HL-60 (cell line): Measurements from ENCODE around the gene TSHZ1.
A peak's percentile ranks its signal among the peaks of the same experiment; 100 is the strongest.

Source experiments
- POLR2AphosphoS5 ChIP-seq: IDR thresholded peaks from 2 replicates; pipeline ENCODE4 v1.6.1; 2012; ENCODE audit warnings: low read depth
- TF ChIP-seq, protein P1 (sequence below): IDR thresholded peaks from one replicate; pipeline ENCODE4 v1.5.1; 2011; ENCODE audit warnings: low read length, control low read depth, inconsistent platforms; ENCODE audit not compliant: insufficient read depth
- TF ChIP-seq, protein P2 (sequence below): IDR thresholded peaks from 2 replicates; pipeline ENCODE4 v1.6.1; 2012; ENCODE audit warnings: low read depth; ENCODE audit not compliant: insufficient replicate concordance

- TF ChIP-seq POLR2AphosphoS5, result 0 out of 2 replicates have a peak, but pooled peaks have one; percentile 23
- TF ChIP-seq, protein P1, sequence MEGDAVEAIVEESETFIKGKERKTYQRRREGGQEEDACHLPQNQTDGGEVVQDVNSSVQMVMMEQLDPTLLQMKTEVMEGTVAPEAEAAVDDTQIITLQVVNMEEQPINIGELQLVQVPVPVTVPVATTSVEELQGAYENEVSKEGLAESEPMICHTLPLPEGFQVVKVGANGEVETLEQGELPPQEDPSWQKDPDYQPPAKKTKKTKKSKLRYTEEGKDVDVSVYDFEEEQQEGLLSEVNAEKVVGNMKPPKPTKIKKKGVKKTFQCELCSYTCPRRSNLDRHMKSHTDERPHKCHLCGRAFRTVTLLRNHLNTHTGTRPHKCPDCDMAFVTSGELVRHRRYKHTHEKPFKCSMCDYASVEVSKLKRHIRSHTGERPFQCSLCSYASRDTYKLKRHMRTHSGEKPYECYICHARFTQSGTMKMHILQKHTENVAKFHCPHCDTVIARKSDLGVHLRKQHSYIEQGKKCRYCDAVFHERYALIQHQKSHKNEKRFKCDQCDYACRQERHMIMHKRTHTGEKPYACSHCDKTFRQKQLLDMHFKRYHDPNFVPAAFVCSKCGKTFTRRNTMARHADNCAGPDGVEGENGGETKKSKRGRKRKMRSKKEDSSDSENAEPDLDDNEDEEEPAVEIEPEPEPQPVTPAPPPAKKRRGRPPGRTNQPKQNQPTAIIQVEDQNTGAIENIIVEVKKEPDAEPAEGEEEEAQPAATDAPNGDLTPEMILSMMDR, result no peak
- TF ChIP-seq, protein P2, sequence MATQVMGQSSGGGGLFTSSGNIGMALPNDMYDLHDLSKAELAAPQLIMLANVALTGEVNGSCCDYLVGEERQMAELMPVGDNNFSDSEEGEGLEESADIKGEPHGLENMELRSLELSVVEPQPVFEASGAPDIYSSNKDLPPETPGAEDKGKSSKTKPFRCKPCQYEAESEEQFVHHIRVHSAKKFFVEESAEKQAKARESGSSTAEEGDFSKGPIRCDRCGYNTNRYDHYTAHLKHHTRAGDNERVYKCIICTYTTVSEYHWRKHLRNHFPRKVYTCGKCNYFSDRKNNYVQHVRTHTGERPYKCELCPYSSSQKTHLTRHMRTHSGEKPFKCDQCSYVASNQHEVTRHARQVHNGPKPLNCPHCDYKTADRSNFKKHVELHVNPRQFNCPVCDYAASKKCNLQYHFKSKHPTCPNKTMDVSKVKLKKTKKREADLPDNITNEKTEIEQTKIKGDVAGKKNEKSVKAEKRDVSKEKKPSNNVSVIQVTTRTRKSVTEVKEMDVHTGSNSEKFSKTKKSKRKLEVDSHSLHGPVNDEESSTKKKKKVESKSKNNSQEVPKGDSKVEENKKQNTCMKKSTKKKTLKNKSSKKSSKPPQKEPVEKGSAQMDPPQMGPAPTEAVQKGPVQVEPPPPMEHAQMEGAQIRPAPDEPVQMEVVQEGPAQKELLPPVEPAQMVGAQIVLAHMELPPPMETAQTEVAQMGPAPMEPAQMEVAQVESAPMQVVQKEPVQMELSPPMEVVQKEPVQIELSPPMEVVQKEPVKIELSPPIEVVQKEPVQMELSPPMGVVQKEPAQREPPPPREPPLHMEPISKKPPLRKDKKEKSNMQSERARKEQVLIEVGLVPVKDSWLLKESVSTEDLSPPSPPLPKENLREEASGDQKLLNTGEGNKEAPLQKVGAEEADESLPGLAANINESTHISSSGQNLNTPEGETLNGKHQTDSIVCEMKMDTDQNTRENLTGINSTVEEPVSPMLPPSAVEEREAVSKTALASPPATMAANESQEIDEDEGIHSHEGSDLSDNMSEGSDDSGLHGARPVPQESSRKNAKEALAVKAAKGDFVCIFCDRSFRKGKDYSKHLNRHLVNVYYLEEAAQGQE, result no peak
Observed at GRCh38 chr18:75246721-75247610, 36.4 kb downstream of the TSHZ1 start.
